HepG2 (cell line): ENCODE measurements around the gene PRM2. TPM values are rescaled to one million over a fixed set of nuclear protein-coding genes. Genes with fewer than 3 reads are reported as not detected.
A peak's percentile ranks its signal among the peaks of the same experiment; 100 is the strongest.

Experiments used
- AKNA ChIP-seq: sonication (generic); formaldehyde crosslinking; IDR thresholded peaks from 2 replicates; pipeline ENCODE4 v1.4.0; 2020; ENCODE audit warnings: missing genetic modification reagents, borderline replicate concordance
- CENPBD1 ChIP-seq: sonication (generic); formaldehyde crosslinking; IDR thresholded peaks from 2 replicates; pipeline ENCODE4 v1.8.0; 2022; ENCODE audit warnings: missing genetic modification reagents, low read depth, mild to moderate bottlenecking, borderline replicate concordance
- EZH2 ChIP-seq: conservative IDR thresholded peaks from 2 replicates; pipeline ENCODE4 v1.6.1; 2012; ENCODE audit warnings: mild to moderate bottlenecking, low read depth, low read length, moderate library complexity
- HNF1B ChIP-seq: sonication (generic); formaldehyde crosslinking; IDR thresholded peaks from 2 replicates; pipeline ENCODE4 v1.5.1; 2020; ENCODE audit warnings: mild to moderate bottlenecking, moderate library complexity, missing genetic modification reagents
- MIXL1 ChIP-seq: IDR thresholded peaks from 2 replicates; pipeline ENCODE4 v1.6.1; 2016
- MNT ChIP-seq: fragments of 450-650 bp; IDR thresholded peaks from 2 replicates; pipeline ENCODE4 v1.6.1; 2016
- NCOA5 ChIP-seq: sonication (generic); formaldehyde crosslinking; IDR thresholded peaks from 2 replicates; pipeline ENCODE4 v1.4.0; 2020; ENCODE audit warnings: missing genetic modification reagents
- NKX3-1 ChIP-seq: sonication (generic); formaldehyde crosslinking; IDR thresholded peaks from 2 replicates; pipeline ENCODE4 v1.5.0; 2020; ENCODE audit warnings: missing genetic modification reagents
- PRDM4 ChIP-seq: sonication (generic); formaldehyde crosslinking; IDR thresholded peaks from 2 replicates; pipeline ENCODE4 v1.9.0; 2021; ENCODE audit warnings: missing genetic modification reagents, borderline replicate concordance
- SMARCC2 ChIP-seq: fragments of 450-650 bp; IDR thresholded peaks from 2 replicates; pipeline ENCODE4 v1.6.1; 2017; ENCODE audit warnings: antibody characterized with exemption, mild to moderate bottlenecking
- STAG1 ChIP-seq: sonication (generic); formaldehyde crosslinking; IDR thresholded peaks from 2 replicates; pipeline ENCODE4 v1.4.0; 2020; ENCODE audit warnings: missing genetic modification reagents
- TMF1 ChIP-seq: sonication (generic); formaldehyde crosslinking; IDR thresholded peaks from 2 replicates; pipeline ENCODE4 v1.8.1; 2022; ENCODE audit warnings: low read depth, missing genetic modification reagents
- ZFY ChIP-seq: sonication (generic); formaldehyde crosslinking; IDR thresholded peaks from 2 replicates; pipeline ENCODE4 v1.4.0; 2020; ENCODE audit warnings: missing genetic modification reagents
- ZNF558 ChIP-seq: sonication (generic); formaldehyde crosslinking; IDR thresholded peaks from 2 replicates; pipeline ENCODE4 v1.9.0; 2022; ENCODE audit warnings: mild to moderate bottlenecking, missing genetic modification reagents, borderline replicate concordance
- ZNF776 ChIP-seq: sonication (generic); formaldehyde crosslinking; IDR thresholded peaks from 2 replicates; pipeline ENCODE4 v1.4.0; 2020; ENCODE audit warnings: mild to moderate bottlenecking, missing genetic modification reagents
- ZNF816 ChIP-seq: sonication (generic); formaldehyde crosslinking; IDR thresholded peaks from 2 replicates; pipeline ENCODE4 v1.8.0; 2022; ENCODE audit warnings: missing genetic modification reagents, mild to moderate bottlenecking, borderline replicate concordance
- polyA plus RNA-seq, 8 experiments: library from polyadenylated mRNA; depleted of rRNA in 3 of 8; stranded (reverse) in 7 of 8; unstranded in 1 of 8; fragments of >200 nt; fragmentation: Illumina TruSeq in 4 of 8; extraction: Trizol in 4 of 8; gene quantifications; 2 replicates each; pipeline versions ENCODE4 v1.2.1 to v1.2.3, GENCODE V29; 2011 to 2016; ENCODE audit warnings: low read depth in 4 of 8, missing spikeins in 1 of 8, mixed read lengths in 1 of 8; ENCODE audit not compliant: insufficient read depth in 1 of 8
- total RNA-seq, 5 experiments: library from RNA; depleted of rRNA; stranded (reverse); fragments of >200 nt; fragmentation: Illumina TruSeq; extraction: Trizol; gene quantifications; 2 replicates each; pipeline ENCODE4 v1.2.3, GENCODE V29; 2016; ENCODE audit warnings: low read depth in 1 of 5

The PRM2 gene
- total and polyA plus RNA-seq, 2 of the 13 experiments (the other 11 are each of a cell fraction or from before 2014, with no cell fraction given), result 0.54 TPM; not detected in 1

- TF ChIP-seq EZH2, result no peak
- no peak for TF ChIP-seq PRDM4 (CRISPR knock-in tag)
- TF ChIP-seq NCOA5 (CRISPR knock-in tag), result no peak; the same call in 1 of the 2 replicates
- peak; percentile 41; the same call in 1 of the 2 replicates for TF ChIP-seq ZNF776 (CRISPR knock-in tag)
- peak; percentile 94 for TF ChIP-seq ZFY (CRISPR knock-in tag)
- no peak for TF ChIP-seq SMARCC2
- peak; percentile 21; the same call in 1 of the 2 replicates for TF ChIP-seq MNT
- peak; percentile 22; the same call in 1 of the 2 replicates for TF ChIP-seq CENPBD1 (CRISPR knock-in tag)
- peak; percentile 92 for TF ChIP-seq NKX3-1 (CRISPR knock-in tag)
- TF ChIP-seq STAG1 (CRISPR knock-in tag), result peak; percentile 84
- TF ChIP-seq ZNF558 (CRISPR knock-in tag), result no peak
- peak; percentile 54 for TF ChIP-seq ZNF816 (CRISPR knock-in tag)
- peak; percentile 90; the same call in 1 of the 2 replicates for TF ChIP-seq AKNA (CRISPR knock-in tag)
- TF ChIP-seq TMF1 (CRISPR knock-in tag), result peak; percentile 82
- peak; percentile 79; the same call in 1 of the 2 replicates for TF ChIP-seq HNF1B
- no peak; the same call in 1 of the 2 replicates for TF ChIP-seq MIXL1 (CRISPR knock-in tag)
Measured at GRCh38 chr16:11255737-11256660, 20.3 kb downstream of the PRM2 start, which contains the start of gene SOCS1 (continued).
